Regular cardiac myocyte (primary cell): Measurements from ENCODE around the gene SLC6A12. TPM values are rescaled to one million over a fixed set of nuclear protein-coding genes. Genes with fewer than 3 reads are reported as not detected.

Experiments used
- total RNA-seq: library from RNA; depleted of rRNA; stranded (reverse); fragments of >200 nt; gene quantifications from 2 replicates; pipeline ENCODE4 v1.2.3, GENCODE V29; 2014

SLC6A12 gene
- 0.19 TPM in 1 of 2 replicates, not detected in the other for total RNA-seq

GRCh38 chr12:214003-214741, at the start of gene SLC6A12:
Gene SLC6A12, minus strand, starts transcription at chr12:214157. Its CDS starts 4,171 bp downstream, at chr12:209986.

GRCh38 chr12:262817-263216, 48.9 kb upstream of the SLC6A12 start, which contains the start of gene SLC6A13:
Gene SLC6A13, minus strand, starts transcription at chr12:262836. Its CDS starts 2,784 bp downstream, at chr12:260052.

Other genes starting within 250 kb of the SLC6A12 start
- 0.28 TPM in 1 of 2 replicates, not detected in the other for gene IQSEC3, start 147.4 kb downstream of the SLC6A12 start, total RNA-seq
- 0.19 and 0.28 TPM in 2 replicates for gene SLC6A13, start 48.7 kb upstream of the SLC6A12 start, total RNA-seq
- gene KDM5A, start 175.2 kb upstream of the SLC6A12 start, total RNA-seq: 53.3 and 63.3 TPM in 2 replicates
- 4.5 and 10.2 TPM in 2 replicates for gene CCDC77, start 187.5 kb upstream of the SLC6A12 start, total RNA-seq
- 0.28 TPM in 1 of 2 replicates, not detected in the other for gene B4GALNT3, start 245.8 kb upstream of the SLC6A12 start, total RNA-seq